SK-N-MC (cell line): ENCODE results near the gene EEF1AKMT2.
A peak's percentile ranks its signal among the peaks of the same experiment; 100 is the strongest.

Experiments used
- DNase-seq: peaks from one replicate; pipeline ENCODE4 v3.0.0-alpha.2; 2011; ENCODE audit warnings: low read depth, low spot score
- H3K27ac ChIP-seq: fragments of 200-600 bp; sonication (generic); 2 replicates; pipeline ENCODE4 v1.5.1; 2016; ENCODE audit warnings: mixed run types
- H3K36me3 ChIP-seq: fragments of 200-600 bp; sonication (generic); 2 replicates; pipeline ENCODE4 v1.6.1; 2017; ENCODE audit warnings: antibody characterized with exemption, low read length, mixed read lengths; ENCODE audit not compliant: insufficient read depth
- H3K4me3 ChIP-seq: fragments of 200-600 bp; sonication (generic); 2 replicates; pipeline ENCODE4 v1.5.1; 2016
- H3K9ac ChIP-seq: fragments of 200-600 bp; sonication (generic); 2 replicates; pipeline ENCODE4 v1.8.0; 2017; ENCODE audit warnings: mixed run types, mixed read lengths; ENCODE audit not compliant: insufficient read length
- H3K9me3 ChIP-seq: fragments of 200-600 bp; sonication (generic); 2 replicates; pipeline ENCODE4 v1.6.1; 2017; ENCODE audit warnings: low read depth, mild to moderate bottlenecking, antibody characterized with exemption, low read length, moderate library complexity, mixed read lengths
- EZH2 ChIP-seq: fragments of 200-600 bp; sonication (generic); IDR thresholded peaks from one replicate; pipeline ENCODE4 v1.6.1; 2017; ENCODE audit warnings: antibody characterized with exemption
- FOXP2 ChIP-seq: optimal IDR thresholded peaks from 2 replicates; pipeline ENCODE3; 2011; ENCODE audit warnings: mild to moderate bottlenecking, moderate library complexity; ENCODE audit not compliant: insufficient read depth; ENCODE audit errors: extremely low read length, control extremely low read depth
- POLR2AphosphoS5 ChIP-seq: IDR thresholded peaks from 2 replicates; pipeline ENCODE4 v1.6.1; 2012; ENCODE audit warnings: mild to moderate bottlenecking, low read depth, low read length, borderline replicate concordance

EEF1AKMT2 gene

GRCh38 chr10:124741922-124742412 is 49.7 kb downstream of the EEF1AKMT2 start:
- Histone ChIP-seq H3K27ac (no peak overlapping the region), H3K36me3 (no peaks in the 10 kb centered on the region), H3K9ac (peak overlapping the region; percentile 1), H3K9me3 (no peaks in the 10 kb centered on the region), H3K4me3 (peak overlapping the region; percentile 79)
- TF ChIP-seq EZH2 = no peak
- TF ChIP-seq POLR2AphosphoS5 = no peak
- no peak for TF ChIP-seq FOXP2
- DNase-seq = no peak

DNA sequence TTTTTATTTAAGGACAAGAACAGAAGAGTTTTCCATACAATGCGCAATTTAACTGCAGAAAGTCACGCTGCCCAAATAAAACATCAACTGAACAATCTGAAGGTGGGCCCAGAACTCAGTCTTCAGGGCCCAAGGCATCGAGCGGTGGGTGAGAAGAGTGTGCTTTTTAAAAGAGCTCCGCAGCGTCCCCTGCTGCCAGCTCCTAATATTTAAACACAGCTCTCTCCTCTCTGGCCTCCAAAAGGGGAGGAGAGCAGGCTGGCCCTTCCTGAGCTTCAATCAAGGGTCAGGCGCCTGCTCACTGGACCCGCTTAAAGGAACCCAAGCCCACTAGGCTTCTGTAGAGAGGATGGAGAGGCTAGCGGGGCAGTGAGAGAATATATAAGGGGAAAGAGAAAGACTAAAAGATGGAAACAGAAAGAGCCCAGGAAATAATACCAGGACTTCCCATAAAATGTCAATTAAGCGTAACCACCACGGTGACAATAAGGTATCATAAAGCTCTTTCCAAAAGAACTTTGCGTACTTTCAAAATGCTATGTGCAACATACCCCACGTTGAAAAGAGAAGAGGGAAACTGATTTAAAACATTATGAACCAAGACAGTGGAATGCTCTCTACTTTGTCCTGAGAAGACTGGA is 50.3 kb downstream of the EEF1AKMT2 start:
- Histone ChIP-seq H3K4me3 (peak overlapping the region; percentile 48), H3K9ac (peak overlapping the region; percentile 20), H3K36me3 (no peaks in the 10 kb centered on the region), H3K27ac (no peak overlapping the region), H3K9me3 (no peaks in the 10 kb centered on the region)
- DNase-seq = no peak
- no peak for TF ChIP-seq FOXP2
- TF ChIP-seq EZH2 = no peak
- TF ChIP-seq POLR2AphosphoS5 = no peak

DNA sequence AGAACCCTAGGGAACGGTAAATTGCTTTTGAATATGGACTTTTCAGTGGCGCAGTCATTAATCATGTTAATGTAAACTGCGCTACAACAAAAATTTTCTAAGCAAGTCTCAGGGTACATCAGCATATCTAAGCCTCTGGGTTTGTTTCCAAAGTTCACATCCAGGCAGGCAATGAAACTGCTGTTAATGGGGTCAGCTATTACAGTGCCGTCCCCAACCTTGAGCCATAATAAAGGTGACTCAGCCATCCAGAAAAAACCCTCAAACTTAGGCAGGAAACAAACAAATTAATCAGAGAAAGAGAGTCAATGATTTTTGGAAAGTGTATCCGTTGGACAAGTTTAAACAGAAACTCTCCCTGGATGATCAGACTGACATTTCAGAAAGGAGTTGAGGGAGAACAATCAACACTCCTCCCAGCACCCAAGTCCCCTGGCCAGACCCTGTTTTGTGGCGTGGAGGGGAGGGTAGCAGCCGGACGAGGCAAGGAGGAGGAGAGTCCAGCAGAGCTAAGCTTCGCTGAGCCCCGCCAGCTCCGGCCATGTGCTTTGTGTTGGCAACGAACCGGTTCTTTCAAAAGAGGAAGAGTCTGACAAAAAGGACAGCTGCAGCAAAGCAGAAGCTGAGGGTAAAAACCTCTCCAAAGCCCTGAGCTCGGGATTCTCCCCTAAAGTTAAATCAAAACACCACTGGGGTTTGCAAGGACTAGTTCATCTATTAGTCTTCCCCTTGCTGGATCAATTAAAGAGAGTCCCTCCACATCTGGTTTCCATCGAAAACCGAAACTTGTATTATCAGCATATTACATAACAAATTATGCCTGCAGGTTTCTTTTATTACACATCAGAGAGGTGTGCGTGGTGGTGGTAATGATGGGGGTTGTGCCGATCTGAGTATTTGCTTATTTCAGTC is 51.1 kb downstream of the EEF1AKMT2 start:
- Histone ChIP-seq H3K36me3 (no peaks in the 10 kb centered on the region), H3K9me3 (no peaks in the 10 kb centered on the region), H3K4me3 (peak overlapping the region; percentile 48), H3K9ac (no peak overlapping the region), H3K27ac (no peak overlapping the region)
- TF ChIP-seq EZH2 (no peak), POLR2AphosphoS5 (no peak), FOXP2 (no peak)
- DNase-seq = no peak

- H3K9me3 ChIP-seq = no peaks in the 10 kb centered on the region
- no peak overlapping the region for H3K9ac ChIP-seq
- no peak for DNase-seq
- H3K27ac ChIP-seq = no peak overlapping the region
- no peaks in the 10 kb centered on the region for H3K36me3 ChIP-seq
- peak overlapping the region; percentile 48; the same call in 1 of the 2 replicates for H3K4me3 ChIP-seq
- TF ChIP-seq POLR2AphosphoS5 = no peak
- TF ChIP-seq FOXP2 = no peak
- TF ChIP-seq EZH2 = no peak
Measured at GRCh38 chr10:124739986-124740368, 51.7 kb downstream of the EEF1AKMT2 start.

GRCh38 chr10:124739119-124739921 is 52.4 kb downstream of the EEF1AKMT2 start:
- H3K9ac ChIP-seq = no peak overlapping the region
- TF ChIP-seq FOXP2 (no peak), POLR2AphosphoS5 (no peak), EZH2 (no peak)
- H3K36me3 ChIP-seq = no peaks in the 10 kb centered on the region
- DNase-seq = no peak
- no peak overlapping the region for H3K4me3 ChIP-seq
- H3K9me3 ChIP-seq = no peaks in the 10 kb centered on the region
- H3K27ac ChIP-seq = no peak overlapping the region

DNA sequence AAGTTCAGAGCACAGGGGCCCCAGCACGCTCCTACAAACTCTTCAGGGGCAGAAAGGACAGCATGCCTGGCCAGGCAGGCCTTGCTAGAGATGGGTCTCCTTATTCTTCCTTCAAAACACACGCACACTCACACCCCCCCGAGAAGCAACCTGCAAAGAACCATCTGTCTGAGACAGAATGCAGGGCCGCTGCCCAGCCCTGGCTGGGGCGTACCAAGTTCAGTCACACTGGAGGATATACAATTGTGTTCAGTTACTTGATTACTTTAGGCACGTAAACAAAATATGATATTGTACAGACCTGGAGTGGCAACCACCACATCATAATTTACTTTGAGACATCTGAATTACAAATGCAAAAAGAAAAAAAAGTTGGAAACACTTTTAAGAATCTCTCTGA is 53.2 kb downstream of the EEF1AKMT2 start:
- no peaks in the 10 kb centered on the region for H3K9me3 ChIP-seq
- H3K36me3 ChIP-seq = no peaks in the 10 kb centered on the region
- DNase-seq = no peak
- no peak overlapping the region for H3K4me3 ChIP-seq
- no peak for TF ChIP-seq POLR2AphosphoS5
- no peak overlapping the region for H3K9ac ChIP-seq
- no peak overlapping the region for H3K27ac ChIP-seq

- TF ChIP-seq FOXP2 (no peak), POLR2AphosphoS5 (no peak), EZH2 (no peak)
- no peak for DNase-seq
- Histone ChIP-seq H3K4me3 (no peak overlapping the region), H3K9me3 (no peaks in the 10 kb centered on the region), H3K27ac (no peak overlapping the region), H3K9ac (no peak overlapping the region), H3K36me3 (no peaks in the 10 kb centered on the region)
Measured at GRCh38 chr10:124737708-124738107, 54.0 kb downstream of the EEF1AKMT2 start.

DNA sequence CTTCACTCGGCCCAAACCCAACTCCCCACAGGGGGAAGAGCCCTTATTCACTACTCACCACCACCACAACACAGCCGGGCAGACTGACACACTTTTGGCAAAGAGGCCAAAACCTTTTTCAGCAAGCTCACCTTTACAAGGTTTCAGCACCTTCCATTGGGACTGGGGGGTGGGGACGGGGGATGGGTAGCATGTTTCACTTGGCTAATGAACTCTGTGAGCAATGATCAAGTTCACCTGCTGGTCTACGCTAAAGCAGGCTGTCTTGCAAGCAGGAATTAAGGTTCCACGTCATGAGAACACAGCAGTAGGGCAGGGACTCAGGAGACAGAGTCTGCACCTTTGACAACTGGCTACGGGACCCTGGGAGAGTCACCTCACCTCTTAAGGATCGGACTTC is 54.5 kb downstream of the EEF1AKMT2 start:
- no peak for DNase-seq
- no peak overlapping the region for H3K9ac ChIP-seq
- no peaks in the 10 kb centered on the region for H3K36me3 ChIP-seq
- TF ChIP-seq FOXP2 (no peak), EZH2 (no peak), POLR2AphosphoS5 (no peak)
- no peaks in the 10 kb centered on the region for H3K9me3 ChIP-seq
- no peak overlapping the region for H3K27ac ChIP-seq
- H3K4me3 ChIP-seq = no peak overlapping the region
